A549 (cell line): ENCODE measurements around the gene INTS6. TPM values are rescaled to one million over a fixed set of nuclear protein-coding genes. Genes with fewer than 3 reads are reported as not detected.

Experiments used
- ATAC-seq, 2 experiments: fragments of 200-7000 bp in 1 of 2; fragments of >200 bp in 1 of 2; cut with Nextera tagmentation in 1 of 2; cut with Tn5 transposase in 1 of 2; 3 replicates each; pipeline versions ENCODE4 v1.8.0 to v1.9.1; 2018 to 2020; ENCODE audit warnings: mild to moderate bottlenecking in 1 of 2, moderate library complexity in 1 of 2
- CTCF ChIA-PET: fragments of 300-600 bp; sonication (Branson Sonifier 250); formaldehyde crosslinking; extraction: SDS; loops from one replicate; lab custom pipeline; 2021; ENCODE audit warnings: antibody characterized with exemption, inconsistent platforms; lab: Yijun Ruan, JAX
- POLR2A ChIA-PET: fragments of 350-600 bp; formaldehyde crosslinking; extraction: SDS; loops from one replicate; lab custom pipeline; 2021; ENCODE audit warnings: antibody characterized with exemption, inconsistent platforms; lab: Yijun Ruan, JAX
- DNase-seq, 2 experiments: peaks; one replicate each; pipeline versions ENCODE4 v3.0.0 to v3.0.0-alpha.2; 2011 to 2016; ENCODE audit warnings: low read depth in 1 of 2, low spot score in 1 of 2
- FAIRE-seq: peaks from 2 replicates; lab custom pipeline; 2011; peaks lifted over from hg19 to GRCh38; lab: Jason Lieb, UNC
- H3K27ac ChIP-seq, 2 experiments: fragments of >200 bp; sonication (Bioruptor Twin); formaldehyde crosslinking; 3 replicates each; pipeline ENCODE4 v1.5.1; 2016 to 2017
- H3K4me1 ChIP-seq: fragments of >200 bp; sonication (Bioruptor Twin); formaldehyde crosslinking; 3 replicates; pipeline ENCODE4 v1.6.1; 2016
- H3K4me2 ChIP-seq: fragments of >200 bp; sonication (Bioruptor Twin); formaldehyde crosslinking; 3 replicates; pipeline ENCODE4 v1.6.1; 2016
- H3K4me3 ChIP-seq: fragments of >200 bp; sonication (Bioruptor Twin); formaldehyde crosslinking; 3 replicates; pipeline ENCODE4 v1.5.1; 2016
- H3K9me3 ChIP-seq: fragments of >200 bp; sonication (Bioruptor Twin); formaldehyde crosslinking; 3 replicates; pipeline ENCODE4 v1.6.1; 2016
- BCL3 ChIP-seq: fragments of >200 bp; sonication (Bioruptor Twin); formaldehyde crosslinking; IDR thresholded peaks from 3 replicates; pipeline ENCODE4 v1.6.1; 2016
- CBX8 ChIP-seq: fragments of 200-600 bp; sonication (generic); IDR thresholded peaks from 2 replicates; pipeline ENCODE4 v1.6.1; 2016
- EHF ChIP-seq: fragments of 250-450 bp; sonication (Bioruptor Pico); IDR thresholded peaks from 2 replicates; pipeline ENCODE4 v1.5.0; 2020; ENCODE audit warnings: mild to moderate bottlenecking
- ELK1 ChIP-seq: fragments of 150-350 bp; IDR thresholded peaks from 2 replicates; pipeline ENCODE4 v1.6.1; 2014; ENCODE audit warnings: low read depth, mild to moderate bottlenecking, low read length
- EP300 ChIP-seq, 2 experiments: fragments of >200 bp; sonication (Bioruptor Twin); formaldehyde crosslinking; IDR thresholded peaks; 2 replicates in 1 of 2; 3 replicates in 1 of 2; pipeline ENCODE4 v1.6.1; 2016 to 2017
- FOSB ChIP-seq: fragments of 250-450 bp; sonication (Bioruptor Pico); IDR thresholded peaks from 2 replicates; pipeline ENCODE4 v1.5.0; 2020; ENCODE audit warnings: mild to moderate bottlenecking, moderate library complexity
- FOSL2 ChIP-seq, 2 experiments: fragments of 450-650 bp in 1 of 2; fragments of >200 bp in 1 of 2; sonication (Bioruptor Twin) in 1 of 2; formaldehyde crosslinking; IDR thresholded peaks; 2 replicates each; pipeline versions ENCODE4 v1.5.0 to v1.6.1; 2016 to 2020; ENCODE audit warnings: mild to moderate bottlenecking in 1 of 2, moderate library complexity in 1 of 2
- KDM1A ChIP-seq: fragments of 200-600 bp; sonication (generic); IDR thresholded peaks from 2 replicates; pipeline ENCODE4 v1.6.1; 2016; ENCODE audit warnings: low read depth, mild to moderate bottlenecking
- PBX3 ChIP-seq: IDR thresholded peaks from 2 replicates; pipeline ENCODE4 v1.6.1; 2012
- POLR2A ChIP-seq: IDR thresholded peaks from 2 replicates; pipeline ENCODE4 v1.6.1; 2012; ENCODE audit warnings: mild to moderate bottlenecking, low read length
- RAD21 ChIP-seq, 2 experiments: fragments of >200 bp in 1 of 2; sonication (Bioruptor Twin) in 1 of 2; formaldehyde crosslinking in 1 of 2; IDR thresholded peaks in 1 of 2; conservative IDR thresholded peaks in 1 of 2; 2 replicates in 1 of 2; 3 replicates in 1 of 2; pipeline ENCODE4 v1.6.1; 2012 to 2018; ENCODE audit warnings: inconsistent platforms in 1 of 2
- RARB ChIP-seq: fragments of 250-450 bp; sonication (Bioruptor Pico); IDR thresholded peaks from 2 replicates; pipeline ENCODE4 v1.8.0; 2021; ENCODE audit warnings: mild to moderate bottlenecking, moderate library complexity
- REST ChIP-seq: fragments of 200-600 bp; sonication (generic); IDR thresholded peaks from 2 replicates; pipeline ENCODE4 v1.6.1; 2016; ENCODE audit warnings: antibody characterized with exemption, mild to moderate bottlenecking, moderate library complexity
- RNF2 ChIP-seq: fragments of 200-600 bp; sonication (generic); IDR thresholded peaks from 2 replicates; pipeline ENCODE4 v1.6.1; 2016; ENCODE audit warnings: low read depth, mild to moderate bottlenecking, antibody characterized with exemption, moderate library complexity, borderline replicate concordance
- SMC3 ChIP-seq: fragments of >200 bp; sonication (Bioruptor Twin); formaldehyde crosslinking; IDR thresholded peaks from 3 replicates; pipeline ENCODE4 v1.6.1; 2018; ENCODE audit warnings: inconsistent platforms
- ZC3H11A ChIP-seq: fragments of 450-650 bp; IDR thresholded peaks from 2 replicates; pipeline ENCODE4 v1.6.1; 2014; ENCODE audit warnings: antibody characterized with exemption, mild to moderate bottlenecking
- ZFP36 ChIP-seq: fragments of 450-650 bp; IDR thresholded peaks from 2 replicates; pipeline ENCODE4 v1.6.1; 2014; ENCODE audit warnings: borderline replicate concordance; ENCODE audit not compliant: partially characterized antibody
- ZNF302 ChIP-seq: fragments of 250-450 bp; sonication (Bioruptor Pico); IDR thresholded peaks from 2 replicates; pipeline ENCODE4 v1.9.0; 2021; ENCODE audit warnings: inconsistent platforms, mild to moderate bottlenecking, moderate library complexity
- WGBS: methylation state at CpG from one replicate; pipeline ENCODE4 v1.1.6; 2017; ENCODE audit errors: missing lambda C conversion rate; 5-methylcytosine and 5-hydroxymethylcytosine counted together
- polyA plus RNA-seq, 4 experiments: library from polyadenylated mRNA; depleted of rRNA in 3 of 4; stranded (reverse); fragments of >200 nt; fragmentation: RNase III in 1 of 4; extraction: RNeasy Plus Mini Kit Qiagen cat#74134 plus additional on column Dnase treatment in 1 of 4; gene quantifications; 2 replicates in 3 of 4; 3 replicates in 1 of 4; pipeline ENCODE4 v1.2.3, GENCODE V29; 2011 to 2017

Gene INTS6
- polyA plus RNA-seq, 2 of the 4 experiments (the other 2 are of a cell fraction) = 11.5 to 37.1 TPM

- TF ChIP-seq ELK1 (no peak), SMC3 (no peak), BCL3 (no peak), RNF2 (no peak)
- TF ChIP-seq, all 56 proteins: peak for 0
These were observed 128.0 kb downstream of the INTS6 start (continued) for GRCh38 chr13:51324714-51325420.

GRCh38 chr13:51323824-51324511 is 128.9 kb downstream of the INTS6 start:
- H3K4me2 ChIP-seq = no peak overlapping the region
- H3K9me3 ChIP-seq = no peaks in the 10 kb centered on the region
- no peak overlapping the region for H3K27ac ChIP-seq
- 64% methylated on average over 5 of the region's 5 CpGs for WGBS
- no peak overlapping the region for H3K4me3 ChIP-seq
- no peak for TF ChIP-seq SMC3
- TF ChIP-seq FOSB (CRISPR knock-in tag) = no peak
- TF ChIP-seq ZC3H11A = no peak
- no peak for TF ChIP-seq ELK1
- TF ChIP-seq EHF (CRISPR knock-in tag) = no peak
- no peak for TF ChIP-seq ZNF302
- no peak for TF ChIP-seq POLR2A
- no peak for TF ChIP-seq REST
- TF ChIP-seq EP300 (IDR thresholded peaks at IDR 0.05) = no peak
- no peak for TF ChIP-seq RARB (CRISPR knock-in tag)
- TF ChIP-seq PBX3 = no peak
- TF ChIP-seq BCL3 = no peak
- no peak for TF ChIP-seq ZFP36
- no peak for TF ChIP-seq FOSL2 (IDR thresholded peaks at IDR 0.05)
- no peak for TF ChIP-seq FOSL2 (CRISPR knock-in tag; IDR thresholded peaks at IDR 0.05)
- TF ChIP-seq KDM1A = no peak
- TF ChIP-seq RAD21 (conservative IDR thresholded peaks at IDR 0.05 in 1 of 2, IDR thresholded peaks at IDR 0.05 in 1 of 2) = no peak
- TF ChIP-seq CBX8 = no peak
- FAIRE-seq = no peak
- no peak for ATAC-seq
- ChIA-PET POLR2A (no interaction called here), CTCF (interaction anchor here (1.2 kb wide), 1 partner anchor 13 kb away, joined by 3 read pairs; no protein-coding TSS in a partner anchor)
- no peaks in the 10 kb centered on the region for H3K4me1 ChIP-seq
- DNase-seq = no peak
